ENCODE data around the gene YTHDF1.
"Not testable (repeated sequence)": the region's sequence is repeated elsewhere in the genome, so short reads cannot be mapped to it uniquely, and the experiment has no call there.

The YTHDF1 gene

DNA sequence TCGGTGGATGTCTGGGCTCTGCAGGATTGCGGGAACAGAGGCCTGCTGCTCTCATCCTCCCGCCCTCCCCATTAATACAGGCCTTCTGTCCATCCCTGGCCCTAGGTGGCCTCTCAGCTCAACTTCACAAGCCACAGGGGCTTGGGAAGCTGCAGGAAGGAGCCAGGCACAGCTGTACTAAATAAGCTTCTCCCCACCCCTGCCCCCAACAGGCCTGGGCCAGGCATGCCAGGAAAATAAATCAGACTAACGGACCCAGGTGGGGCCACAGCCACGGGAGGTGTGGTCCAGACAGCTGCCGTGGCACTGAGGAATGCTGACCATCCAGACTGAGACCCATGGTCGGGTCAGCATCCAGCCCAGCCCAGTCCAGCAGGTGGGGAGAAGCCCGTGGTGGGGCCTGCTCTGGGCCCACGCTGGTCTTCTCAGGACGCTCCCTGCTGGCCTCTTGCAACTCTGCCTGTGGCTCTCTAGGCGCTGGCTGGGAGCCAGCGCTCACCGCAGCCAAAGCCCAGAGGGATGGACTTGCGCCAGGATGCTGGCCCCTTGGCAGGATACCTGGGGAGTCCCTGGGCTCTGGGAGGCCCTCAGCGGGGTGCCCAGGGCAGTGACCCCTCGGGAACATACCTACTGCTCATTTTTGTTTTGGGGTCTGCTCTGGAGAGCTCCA, 8.6 kb upstream of the YTHDF1 start:
- H3K36me3 Mint-ChIP-seq (ENCODE audit: low read depth): no peaks in the 10 kb centered on the region
- H3K4me3 Mint-ChIP-seq: no peak overlapping the region
- peaks cover 6% of the 10 kb centered on the region for H3K27me3 Mint-ChIP-seq
- no peak overlapping the region for H3K27ac Mint-ChIP-seq
- H3K9me3 Mint-ChIP-seq: no peaks in the 10 kb centered on the region
- no peaks in the 10 kb centered on the region for H3K4me1 Mint-ChIP-seq (ENCODE audit: low read depth)

DNA sequence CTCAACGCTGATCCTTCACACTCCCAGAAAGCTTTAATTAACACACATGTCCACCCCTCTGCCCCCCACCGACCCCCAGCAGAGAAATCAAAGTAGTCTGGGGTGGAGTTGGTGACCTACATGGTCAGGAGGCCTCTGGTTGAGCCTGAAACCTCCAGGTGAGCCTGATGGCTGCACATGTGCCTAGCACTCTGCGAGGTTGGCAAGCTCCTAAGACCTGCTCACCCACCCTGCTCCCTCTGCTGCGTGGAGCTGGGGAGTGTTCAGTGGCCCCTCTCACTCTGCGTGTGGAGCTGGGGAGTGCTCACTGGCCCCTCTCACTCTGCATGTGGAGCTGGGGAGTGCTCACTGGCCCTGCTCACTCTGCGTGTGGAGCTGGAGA, 7.9 kb upstream of the YTHDF1 start:
- Mint-ChIP-seq H3K4me3 (no peak overlapping the region), H3K36me3 (ENCODE audit: low read depth) (no peaks in the 10 kb centered on the region), H3K27ac (no peak overlapping the region)

DNA sequence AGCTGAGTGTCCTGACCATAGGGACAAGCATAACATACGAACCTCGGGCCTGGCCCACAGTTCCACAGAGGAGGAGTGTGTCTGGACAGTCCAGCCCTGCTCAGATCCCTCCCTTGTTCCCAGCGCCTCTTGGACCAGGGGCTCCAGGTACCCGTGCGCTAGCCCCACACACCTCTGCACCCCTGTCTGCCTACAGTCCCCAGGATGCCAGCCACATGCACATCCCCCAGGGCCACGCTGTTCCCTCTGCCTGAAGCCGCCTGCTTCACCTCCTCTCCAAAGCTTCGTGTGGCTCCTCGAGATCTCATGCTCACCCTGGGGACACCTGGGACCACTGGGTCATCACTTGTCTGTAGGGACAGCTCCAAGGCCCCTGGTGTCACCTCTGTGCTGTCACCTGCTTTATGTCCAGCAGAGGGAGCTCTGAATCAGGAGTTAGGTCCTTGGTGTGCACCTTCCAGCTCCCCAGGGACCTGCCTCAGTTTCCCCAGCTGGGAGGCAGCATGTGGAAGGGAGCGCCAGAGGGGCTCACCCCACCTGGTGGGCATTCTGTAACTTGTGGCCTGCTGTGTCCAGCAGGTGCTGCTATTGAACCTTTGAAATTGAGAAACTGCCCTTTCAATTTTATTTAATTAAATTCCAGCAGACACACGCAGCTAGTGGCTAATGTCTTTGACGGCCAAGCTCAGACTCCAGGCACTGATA, 7.3 kb upstream of the YTHDF1 start:
- H3K4me1 Mint-ChIP-seq (ENCODE audit: low read depth): no peaks in the 10 kb centered on the region
- H3K27ac Mint-ChIP-seq: no peak overlapping the region
- H3K36me3 Mint-ChIP-seq (ENCODE audit: low read depth): no peaks in the 10 kb centered on the region
- H3K9me3 Mint-ChIP-seq: no peaks in the 10 kb centered on the region
- no peak overlapping the region for H3K4me3 Mint-ChIP-seq
- no peaks in the 10 kb centered on the region for H3K27me3 Mint-ChIP-seq

More for the DNA sequence above, 7.9 kb upstream of the YTHDF1 start:
- Mint-ChIP-seq H3K27me3 (no peaks in the 10 kb centered on the region), H3K4me1 (ENCODE audit: low read depth) (no peaks in the 10 kb centered on the region), H3K9me3 (no peaks in the 10 kb centered on the region)

DNA sequence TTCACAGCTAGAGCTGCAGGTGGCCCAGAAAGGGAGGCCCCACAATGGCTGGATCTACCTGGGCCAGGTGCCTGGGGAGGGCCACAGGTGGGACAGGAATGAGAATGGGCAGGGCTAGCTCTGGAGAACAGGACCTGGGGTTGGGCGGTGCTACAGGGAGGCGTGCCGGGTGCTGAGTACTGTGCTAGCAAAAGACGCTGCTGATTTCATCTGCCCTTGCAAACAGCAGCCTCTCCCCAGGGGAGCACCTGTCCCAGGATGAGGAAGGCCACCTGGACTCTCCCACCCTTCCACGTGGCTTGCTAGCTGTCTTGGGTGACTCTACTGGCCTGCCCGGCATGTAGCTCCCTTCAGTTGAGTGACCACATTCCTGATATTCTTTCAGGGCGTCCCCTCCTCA, 6.6 kb upstream of the YTHDF1 start:
- Mint-ChIP-seq H3K27ac (no peak overlapping the region), H3K4me3 (no peak overlapping the region)

DNA sequence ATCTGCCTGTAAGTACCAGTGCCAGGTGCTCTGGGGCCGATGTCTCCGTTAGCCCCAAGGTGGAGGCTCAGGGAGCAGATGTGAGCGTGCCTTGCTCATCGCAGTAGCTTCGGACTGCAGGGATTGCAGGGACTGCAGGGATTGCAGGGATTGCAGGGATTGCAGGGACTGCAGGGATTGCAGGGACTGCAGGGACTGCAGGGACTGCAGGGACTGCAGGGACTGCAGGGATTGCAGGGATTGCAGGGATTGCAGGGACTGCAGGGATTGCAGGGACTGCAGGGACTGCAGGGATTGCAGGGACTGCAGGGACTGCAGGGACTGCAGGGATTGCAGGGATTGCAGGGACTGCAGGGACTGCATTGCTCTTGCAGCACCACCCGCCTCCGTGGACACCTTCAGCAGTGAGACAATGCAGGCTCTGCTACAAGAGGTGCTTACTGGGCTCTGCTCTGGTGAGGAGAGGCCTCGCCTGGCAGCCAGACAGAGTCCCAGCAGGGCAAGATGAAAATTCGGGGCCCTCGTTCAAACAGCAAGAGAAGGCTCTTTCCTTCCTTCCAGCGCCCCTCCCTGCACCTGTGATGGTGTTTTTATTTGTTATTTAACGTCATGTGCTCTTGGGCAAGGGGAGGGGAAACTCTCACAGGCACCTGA, 5.6 kb upstream of the YTHDF1 start:
- H3K27me3 Mint-ChIP-seq; H3K4me3 Mint-ChIP-seq; H3K9me3 Mint-ChIP-seq; H3K36me3 Mint-ChIP-seq (ENCODE audit: low read depth); H3K4me1 Mint-ChIP-seq (ENCODE audit: low read depth); H3K27ac Mint-ChIP-seq: not testable (repeated sequence)

More for the DNA sequence above, 6.6 kb upstream of the YTHDF1 start:
- Mint-ChIP-seq H3K9me3 (no peaks in the 10 kb centered on the region), H3K4me1 (ENCODE audit: low read depth) (no peaks in the 10 kb centered on the region), H3K36me3 (ENCODE audit: low read depth) (no peaks in the 10 kb centered on the region), H3K27me3 (no peaks in the 10 kb centered on the region)

DNA sequence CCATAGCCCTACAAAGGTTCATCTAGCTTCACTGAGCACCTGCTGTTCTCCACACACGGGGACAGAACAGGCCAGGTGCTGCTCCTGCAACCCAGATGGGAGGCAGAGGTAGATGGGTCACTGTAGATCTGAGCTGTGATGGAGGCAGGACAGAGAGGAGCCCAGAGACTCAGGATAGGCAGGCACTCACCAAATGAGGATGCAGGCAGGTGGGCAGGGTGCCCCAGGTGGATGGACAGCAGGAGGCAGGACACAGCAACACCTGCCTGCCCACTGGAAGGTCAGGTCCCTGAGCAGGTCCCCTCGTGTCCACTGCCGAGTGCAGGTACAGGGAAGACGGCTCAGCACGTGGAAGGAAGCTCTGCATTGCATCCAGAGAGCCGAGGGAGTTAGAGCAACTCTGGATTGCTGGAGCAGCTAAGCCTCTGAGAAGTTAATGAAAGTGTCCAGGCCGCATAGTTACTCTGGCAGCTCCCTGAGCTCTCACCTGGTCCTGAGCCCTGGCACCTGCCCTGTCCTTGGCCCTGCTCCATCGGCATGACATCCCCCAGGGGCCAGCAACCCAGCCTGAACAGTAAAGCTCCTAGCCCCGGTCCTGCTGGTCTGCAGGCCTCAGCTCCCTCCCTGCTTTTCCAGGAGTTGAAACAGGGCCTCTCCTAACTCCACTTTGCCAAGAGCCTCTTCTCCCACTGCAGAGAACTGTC, 4.9 kb upstream of the YTHDF1 start:
- Mint-ChIP-seq H3K9me3 (no peaks in the 10 kb centered on the region), H3K36me3 (ENCODE audit: low read depth) (no peaks in the 10 kb centered on the region), H3K4me1 (ENCODE audit: low read depth) (peaks cover 7% of the 10 kb centered on the region), H3K27me3 (no peaks in the 10 kb centered on the region), H3K4me3 (no peak overlapping the region), H3K27ac (no peak overlapping the region)

DNA sequence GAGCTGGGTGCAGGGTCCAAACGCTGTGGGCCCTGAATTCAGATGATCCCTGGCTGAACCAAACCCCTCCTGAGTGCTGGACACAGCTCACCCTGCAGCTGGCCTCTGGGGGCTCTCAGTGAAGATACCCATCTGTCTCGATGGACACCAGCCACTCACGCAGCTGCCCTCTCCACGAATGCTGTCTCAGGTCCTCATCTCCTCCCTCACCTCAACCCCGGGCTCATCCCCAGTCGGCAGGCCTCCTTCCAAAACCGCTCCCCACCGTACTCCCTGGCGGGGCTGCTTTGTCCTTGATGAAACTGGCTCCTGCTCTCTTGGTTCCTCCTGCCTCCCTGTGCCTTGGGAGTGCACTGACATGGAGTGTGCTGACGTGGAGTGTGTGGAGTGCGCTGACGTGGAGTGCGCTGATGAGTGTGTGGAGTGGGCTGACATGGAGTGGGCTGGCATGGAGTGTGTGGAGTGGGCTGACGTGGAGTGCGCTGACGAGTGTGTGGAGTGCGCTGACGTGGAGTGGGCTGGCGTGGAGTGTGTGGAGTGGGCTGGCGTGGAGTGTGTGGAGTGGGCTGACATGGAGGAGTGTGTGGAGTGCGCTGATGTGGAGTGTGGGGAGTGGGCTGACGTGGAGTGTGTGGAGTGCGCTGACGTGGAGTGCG, 4.1 kb upstream of the YTHDF1 start:
- Mint-ChIP-seq H3K36me3 (ENCODE audit: low read depth) (peaks cover 4% of the 10 kb centered on the region), H3K4me1 (ENCODE audit: low read depth) (peaks cover 11% of the 10 kb centered on the region)

DNA sequence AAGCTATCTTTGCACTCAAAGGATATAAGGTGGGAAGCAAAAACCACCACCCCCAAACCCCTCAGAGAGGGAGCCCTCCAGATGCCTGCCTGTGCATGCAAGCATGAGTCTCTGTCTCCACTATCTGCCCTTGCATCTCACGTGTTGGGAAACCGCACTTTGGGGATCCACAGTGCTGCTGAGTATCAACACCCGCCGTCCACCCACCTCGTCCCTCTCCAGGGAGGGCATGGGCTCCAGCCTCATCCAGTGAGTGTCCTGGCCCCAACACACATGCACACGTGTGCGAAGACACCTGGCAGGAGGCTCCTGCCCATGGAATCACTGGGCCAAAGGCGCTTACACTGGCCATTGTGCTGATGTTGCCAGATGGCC, 3.5 kb upstream of the YTHDF1 start:
- H3K9me3 Mint-ChIP-seq: no peaks in the 10 kb centered on the region

More for the DNA sequence above, 4.1 kb upstream of the YTHDF1 start:
- H3K9me3 Mint-ChIP-seq: no peaks in the 10 kb centered on the region
- H3K4me3 Mint-ChIP-seq: no peak overlapping the region
- no peak overlapping the region for H3K27ac Mint-ChIP-seq
- no peaks in the 10 kb centered on the region for H3K27me3 Mint-ChIP-seq

DNA sequence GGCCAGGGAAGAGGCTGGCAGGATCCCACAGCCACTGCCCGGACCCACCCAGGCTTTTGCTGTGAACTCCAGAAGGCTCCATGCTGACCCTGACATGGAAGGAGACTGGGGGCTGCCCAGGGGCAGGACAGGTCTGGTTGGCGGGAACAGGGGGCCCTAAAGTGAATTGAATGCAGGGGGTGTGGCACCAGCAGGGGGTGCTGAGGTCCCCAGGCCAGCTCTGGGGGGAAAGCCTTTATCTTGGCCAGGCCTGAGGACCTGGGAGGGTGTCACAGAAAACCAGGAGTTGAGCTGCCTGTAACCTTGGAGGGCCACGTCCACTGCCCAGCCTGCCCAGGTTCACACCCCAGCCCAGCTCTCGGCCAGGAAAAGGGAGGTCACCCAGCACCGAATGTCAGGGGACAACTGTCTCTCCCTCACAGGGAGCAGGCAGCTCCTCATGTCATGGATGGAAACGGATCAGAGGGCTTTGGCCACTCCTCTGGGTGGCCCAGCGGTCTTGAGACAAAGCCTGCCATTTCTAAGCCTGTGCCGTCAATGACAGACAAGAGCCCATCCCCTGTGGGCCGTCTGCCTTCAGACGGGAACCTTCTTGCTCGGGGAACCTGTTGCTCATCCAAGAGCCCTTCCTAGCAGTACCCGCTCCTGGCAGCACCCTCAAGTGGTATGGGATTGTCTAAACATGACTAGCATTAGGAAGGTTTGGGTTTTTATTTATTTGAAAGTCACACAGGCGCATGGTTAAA, 2.9 kb upstream of the YTHDF1 start:
- Mint-ChIP-seq H3K27me3 (no peaks in the 10 kb centered on the region), H3K27ac (no peak overlapping the region), H3K4me1 (ENCODE audit: low read depth) (peaks cover 22% of the 10 kb centered on the region), H3K4me3 (no peak overlapping the region), H3K36me3 (ENCODE audit: low read depth) (peaks cover 15% of the 10 kb centered on the region), H3K9me3 (no peaks in the 10 kb centered on the region)

More for the DNA sequence above, 3.5 kb upstream of the YTHDF1 start:
- no peaks in the 10 kb centered on the region for H3K27me3 Mint-ChIP-seq
- peaks cover 10% of the 10 kb centered on the region for H3K36me3 Mint-ChIP-seq (ENCODE audit: low read depth)
- H3K27ac Mint-ChIP-seq: no peak overlapping the region
- H3K4me1 Mint-ChIP-seq (ENCODE audit: low read depth): peaks cover 17% of the 10 kb centered on the region
- no peak overlapping the region for H3K4me3 Mint-ChIP-seq

DNA sequence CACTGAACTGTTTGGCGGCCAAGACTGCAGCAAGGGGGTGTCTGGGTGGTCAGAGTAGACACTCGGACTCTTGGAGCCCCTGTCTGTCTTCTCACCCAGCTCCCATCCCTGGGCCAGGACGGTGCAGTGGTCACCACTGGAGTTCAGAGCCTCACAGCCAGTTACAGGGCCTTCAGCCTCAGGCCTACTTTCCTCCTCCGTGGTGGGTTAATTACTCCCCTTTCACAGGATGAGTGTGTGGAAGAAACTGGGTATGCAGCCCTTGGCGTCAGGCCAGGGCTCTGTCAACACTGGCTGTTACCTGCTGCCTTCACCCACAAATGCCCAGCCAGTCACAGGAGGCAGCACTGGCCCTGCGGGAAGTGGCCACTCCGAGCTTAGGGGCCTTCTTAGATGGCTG, 1.8 kb upstream of the YTHDF1 start:
- Mint-ChIP-seq H3K9me3 (no peaks in the 10 kb centered on the region), H3K4me3 (no peak overlapping the region), H3K4me1 (ENCODE audit: low read depth) (peaks cover 33% of the 10 kb centered on the region), H3K27ac (no peak overlapping the region), H3K27me3 (no peaks in the 10 kb centered on the region), H3K36me3 (ENCODE audit: low read depth) (peaks cover 26% of the 10 kb centered on the region)

DNA sequence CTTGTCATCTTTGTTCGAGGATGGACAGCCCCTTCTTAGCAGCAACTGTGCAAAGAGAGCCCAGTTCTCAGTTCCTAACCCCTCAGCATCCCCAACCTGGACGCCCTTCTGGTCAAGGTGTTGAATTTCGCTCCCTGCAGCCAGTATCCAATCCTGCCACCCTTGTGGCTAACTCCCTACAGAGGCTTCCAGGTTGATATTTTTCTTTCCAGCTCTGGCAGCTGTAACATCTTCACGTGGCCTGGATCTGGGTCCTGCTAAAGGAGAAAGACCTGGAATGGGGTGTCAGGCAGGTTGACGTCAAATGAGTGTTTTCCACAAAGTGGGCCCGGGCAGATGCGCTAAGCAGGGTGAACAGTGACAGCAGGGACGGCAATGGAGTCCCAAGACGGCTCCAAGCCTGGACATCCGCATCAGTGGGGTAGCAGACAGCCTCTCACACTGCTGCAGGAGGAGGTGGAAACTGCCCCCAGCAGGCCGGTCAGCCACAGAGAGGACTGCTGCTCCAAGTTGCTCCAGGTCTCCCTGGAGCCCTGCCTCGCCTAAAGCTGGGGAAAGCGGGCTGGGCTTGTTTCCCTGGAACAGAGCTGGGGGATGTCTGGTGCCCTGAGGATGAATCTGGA, 1.0 kb upstream of the YTHDF1 start:
- Mint-ChIP-seq H3K4me1 (ENCODE audit: low read depth) (peaks cover 40% of the 10 kb centered on the region), H3K27me3 (no peaks in the 10 kb centered on the region), H3K4me3 (peak overlapping the region; percentile 74), H3K36me3 (ENCODE audit: low read depth) (peaks cover 33% of the 10 kb centered on the region), H3K27ac (peak overlapping the region; percentile 85), H3K9me3 (no peaks in the 10 kb centered on the region)

DNA sequence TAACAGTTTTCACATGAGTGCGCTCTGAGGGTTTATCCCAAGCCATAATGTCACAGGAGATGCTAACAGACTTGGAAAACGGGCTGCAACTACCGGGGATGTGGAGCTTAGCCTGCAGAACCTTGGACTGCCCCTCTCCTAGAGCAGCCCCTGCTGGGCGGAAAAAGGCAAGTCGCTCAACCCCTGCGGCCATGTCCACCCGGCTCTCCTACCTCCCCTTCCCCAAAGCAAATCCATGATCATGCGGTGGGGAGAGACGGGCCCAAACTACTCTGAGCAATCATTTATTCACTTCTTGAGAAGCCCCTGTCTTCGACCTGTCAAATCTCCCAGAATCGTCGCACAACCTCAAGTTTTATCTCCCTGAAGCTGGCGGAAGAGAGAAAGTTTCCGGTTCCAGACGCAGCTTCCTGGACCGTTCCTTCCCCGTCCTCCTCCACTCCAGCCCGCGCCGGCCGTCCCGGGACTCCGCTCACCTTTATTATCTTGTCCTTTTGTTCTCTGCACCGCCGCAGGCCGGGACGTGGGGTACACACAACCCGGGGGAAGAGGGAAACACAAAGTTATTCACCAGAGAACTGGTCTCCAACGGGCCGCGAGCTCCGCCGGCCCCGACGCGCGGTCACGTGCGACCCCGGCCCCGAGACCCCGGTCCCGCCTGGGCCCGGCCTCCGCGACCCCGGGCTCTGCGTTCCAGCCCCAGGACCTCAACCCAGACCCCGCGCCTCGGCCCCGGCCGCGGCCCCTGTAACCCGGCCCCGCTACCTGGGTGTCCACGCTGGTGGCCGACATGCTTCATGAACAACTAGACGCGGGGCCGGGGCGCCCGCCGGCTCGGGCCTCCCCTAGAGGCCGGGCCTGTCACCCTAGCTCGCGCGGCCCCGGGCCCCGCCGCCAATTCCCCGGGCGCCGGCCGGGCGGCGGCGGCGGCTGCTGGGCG, 560 bp downstream of the YTHDF1 start:
- peak overlapping the region; percentile 92 for H3K4me3 Mint-ChIP-seq
- peak overlapping the region; percentile 96 for H3K27ac Mint-ChIP-seq
- peaks cover 52% of the 10 kb centered on the region for H3K4me1 Mint-ChIP-seq (ENCODE audit: low read depth)
- H3K27me3 Mint-ChIP-seq: no peaks in the 10 kb centered on the region
- peaks cover 48% of the 10 kb centered on the region for H3K36me3 Mint-ChIP-seq (ENCODE audit: low read depth)
- H3K9me3 Mint-ChIP-seq: no peaks in the 10 kb centered on the region

DNA sequence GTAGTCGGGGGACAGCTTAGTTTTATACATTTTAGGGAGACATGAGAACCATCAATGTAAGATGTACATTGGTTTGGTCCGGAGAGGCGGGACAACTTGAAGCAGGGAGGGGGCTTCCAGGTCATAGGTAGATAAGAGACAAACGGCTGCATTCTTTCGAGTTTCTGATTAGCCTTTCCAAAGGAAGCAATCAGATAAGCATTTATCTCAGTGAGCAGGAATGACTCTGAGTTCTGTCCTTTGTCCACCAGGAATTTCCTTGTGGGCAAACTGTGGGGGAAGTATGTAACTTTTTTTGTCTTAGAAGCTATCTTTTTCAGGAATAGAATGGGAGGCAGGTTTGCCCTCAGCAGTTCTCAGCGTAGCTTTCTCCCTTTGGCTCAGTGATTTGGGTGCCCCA, 1.4 kb downstream of the YTHDF1 start:
- Mint-ChIP-seq H3K36me3 (ENCODE audit: low read depth) (peaks cover 50% of the 10 kb centered on the region), H3K9me3 (no peaks in the 10 kb centered on the region), H3K27me3 (no peaks in the 10 kb centered on the region), H3K27ac (peak overlapping the region; percentile 96), H3K4me1 (ENCODE audit: low read depth) (peaks cover 57% of the 10 kb centered on the region), H3K4me3 (peak overlapping the region; percentile 92)

All from stimulated activated naive CD8-positive, alpha-beta T cell treated with anti-CD3 and anti-CD28 coated beads, Interleukin-15, Interleukin-2, amounts not matched to agents 100 ng/mL and 50 ng/mL, for 24 hours (primary cell).